Measurements from ENCODE around the gene CAPRIN2. TPM values are rescaled to one million over a fixed set of nuclear protein-coding genes. Genes with fewer than 3 reads are reported as not detected.

Gene CAPRIN2
- total RNA-seq, 4 donors from 2014 or later = 16.1 to 153 (median 28.1) TPM

DNA sequence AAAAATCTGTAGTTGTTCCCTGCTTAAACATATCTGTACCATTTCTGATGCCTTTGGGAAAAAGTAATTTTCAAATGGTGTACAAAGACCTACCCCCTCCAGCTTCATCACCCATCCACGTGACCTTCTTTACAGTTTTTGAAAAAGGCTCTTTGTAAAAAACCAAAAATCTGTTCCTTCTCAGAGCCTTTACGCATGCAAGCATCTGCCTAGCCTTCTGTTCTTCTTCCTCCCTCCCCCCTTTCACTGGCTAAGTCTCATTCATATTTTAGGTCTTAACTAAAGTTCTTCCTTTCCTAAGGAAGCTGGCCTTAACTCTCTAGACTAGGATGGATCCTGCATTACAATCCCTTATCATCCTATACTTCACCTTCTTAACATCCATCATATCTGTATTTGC lies 10.4 kb downstream of the CAPRIN2 start:
- Histone ChIP-seq H3K4me1 (no peaks in the 10 kb centered on the region), H3K27ac (no peak overlapping the region), H3K36me3 (peaks cover 0 to 8% (median 0%) of the 10 kb centered on the region in 3 donors), H3K9me3 (no peaks in the 10 kb centered on the region), H3K4me3 (no peak overlapping the region), H3K27me3 (no peaks in the 10 kb centered on the region)
- DNase-seq = no peak
- TF ChIP-seq, protein P1, sequence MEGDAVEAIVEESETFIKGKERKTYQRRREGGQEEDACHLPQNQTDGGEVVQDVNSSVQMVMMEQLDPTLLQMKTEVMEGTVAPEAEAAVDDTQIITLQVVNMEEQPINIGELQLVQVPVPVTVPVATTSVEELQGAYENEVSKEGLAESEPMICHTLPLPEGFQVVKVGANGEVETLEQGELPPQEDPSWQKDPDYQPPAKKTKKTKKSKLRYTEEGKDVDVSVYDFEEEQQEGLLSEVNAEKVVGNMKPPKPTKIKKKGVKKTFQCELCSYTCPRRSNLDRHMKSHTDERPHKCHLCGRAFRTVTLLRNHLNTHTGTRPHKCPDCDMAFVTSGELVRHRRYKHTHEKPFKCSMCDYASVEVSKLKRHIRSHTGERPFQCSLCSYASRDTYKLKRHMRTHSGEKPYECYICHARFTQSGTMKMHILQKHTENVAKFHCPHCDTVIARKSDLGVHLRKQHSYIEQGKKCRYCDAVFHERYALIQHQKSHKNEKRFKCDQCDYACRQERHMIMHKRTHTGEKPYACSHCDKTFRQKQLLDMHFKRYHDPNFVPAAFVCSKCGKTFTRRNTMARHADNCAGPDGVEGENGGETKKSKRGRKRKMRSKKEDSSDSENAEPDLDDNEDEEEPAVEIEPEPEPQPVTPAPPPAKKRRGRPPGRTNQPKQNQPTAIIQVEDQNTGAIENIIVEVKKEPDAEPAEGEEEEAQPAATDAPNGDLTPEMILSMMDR (IDR thresholded peaks at IDR 0.05) = no peak
- TF ChIP-seq POLR2A (IDR thresholded peaks at IDR 0.05) = no peak

DNA sequence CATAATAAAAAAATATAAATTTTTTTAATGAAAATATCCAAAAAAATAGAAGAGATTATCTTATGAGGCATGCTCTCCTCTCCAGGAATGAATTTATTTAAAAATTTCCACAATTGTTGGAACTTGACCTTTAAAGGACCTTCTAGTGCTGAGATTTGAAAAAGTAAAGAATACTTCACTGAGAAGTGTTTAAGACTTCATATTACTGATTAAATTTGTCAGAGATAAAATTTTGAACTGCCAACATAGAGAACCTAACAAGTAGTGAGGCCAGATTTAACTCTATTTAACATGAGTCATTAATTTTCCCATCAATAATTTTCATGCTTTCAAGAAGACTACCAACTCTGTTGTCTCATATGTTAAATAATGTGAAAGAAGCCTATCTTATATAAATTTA lies 14.5 kb downstream of the CAPRIN2 start:
- no peak for DNase-seq
- no peaks in the 10 kb centered on the region for H3K27me3 ChIP-seq
- no peaks in the 10 kb centered on the region for H3K9me3 ChIP-seq
- no peak overlapping the region for H3K27ac ChIP-seq
- H3K36me3 ChIP-seq = peaks cover 0 to 7% (median 0%) of the 10 kb centered on the region in 3 donors
- no peak for TF ChIP-seq POLR2A (IDR thresholded peaks at IDR 0.05)
- TF ChIP-seq, protein P1 (IDR thresholded peaks at IDR 0.05) = no peak
- no peak overlapping the region for H3K4me3 ChIP-seq
- no peaks in the 10 kb centered on the region for H3K4me1 ChIP-seq

DNA sequence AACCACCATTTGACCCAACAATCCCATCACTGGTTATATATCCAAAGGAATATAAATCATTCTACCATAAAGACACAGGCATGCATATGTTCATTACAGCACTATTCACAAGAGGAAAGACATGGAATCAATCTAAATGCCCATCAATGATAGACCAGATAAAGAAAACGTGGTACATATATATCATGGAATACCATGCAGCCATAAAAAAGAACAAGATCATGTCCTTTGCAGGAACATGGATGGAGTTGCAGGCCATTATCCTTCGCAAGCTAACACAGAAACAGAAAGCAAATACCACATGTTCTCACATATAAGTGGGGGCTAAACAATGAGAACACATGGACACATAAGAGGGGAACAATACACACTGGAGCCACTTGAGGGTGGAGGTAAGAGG lies 15.7 kb downstream of the CAPRIN2 start:
- Histone ChIP-seq H3K4me1 (no peaks in the 10 kb centered on the region), H3K4me3 (no peak overlapping the region), H3K27me3 (no peaks in the 10 kb centered on the region), H3K36me3 (peaks cover 0 to 7% (median 0%) of the 10 kb centered on the region in 3 donors), H3K9me3 (no peaks in the 10 kb centered on the region), H3K27ac (no peak overlapping the region)
- DNase-seq = no peak
- no peak for TF ChIP-seq POLR2A (IDR thresholded peaks at IDR 0.05)
- TF ChIP-seq, protein P1 (IDR thresholded peaks at IDR 0.05) = no peak

DNA sequence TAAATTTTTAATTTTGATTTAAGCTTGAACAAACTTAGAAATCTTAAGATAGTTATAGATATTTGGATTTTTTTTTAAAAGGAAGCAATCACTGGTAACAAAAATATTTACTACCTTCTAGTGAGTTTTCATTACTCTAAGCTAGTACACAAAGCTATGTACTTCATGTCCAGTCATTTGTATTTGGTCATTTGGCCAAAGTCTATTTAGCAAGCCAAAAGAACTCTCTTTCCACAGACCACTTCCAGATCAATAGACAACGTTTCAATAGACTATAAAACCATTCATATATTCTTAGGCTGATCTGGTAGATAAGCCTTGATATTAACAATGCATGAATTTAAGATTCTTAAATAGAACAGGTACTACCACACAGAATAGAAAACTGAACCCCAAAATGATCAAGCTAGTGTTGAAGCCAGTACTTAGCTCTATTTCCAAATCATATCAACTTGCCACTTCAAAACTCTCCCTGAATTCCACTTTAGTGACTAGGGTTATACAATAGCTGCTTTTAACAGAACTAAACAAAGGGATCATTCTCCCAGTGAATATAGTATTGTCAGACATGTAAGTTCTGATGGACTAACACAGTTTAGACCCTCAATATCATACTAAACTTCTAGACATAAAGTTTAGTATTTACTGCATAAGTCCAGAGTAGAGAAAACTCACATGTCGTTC lies 21.7 kb downstream of the CAPRIN2 start:
- Histone ChIP-seq H3K27ac (no peak overlapping the region), H3K4me1 (no peaks in the 10 kb centered on the region), H3K9me3 (no peaks in the 10 kb centered on the region), H3K4me3 (no peak overlapping the region), H3K27me3 (no peaks in the 10 kb centered on the region), H3K36me3 (peaks cover 0 to 7% (median 0%) of the 10 kb centered on the region in 3 donors)
- TF ChIP-seq, protein P1 (IDR thresholded peaks at IDR 0.05) = no peak
- TF ChIP-seq POLR2A (IDR thresholded peaks at IDR 0.05) = no peak
- DNase-seq = no peak

DNA sequence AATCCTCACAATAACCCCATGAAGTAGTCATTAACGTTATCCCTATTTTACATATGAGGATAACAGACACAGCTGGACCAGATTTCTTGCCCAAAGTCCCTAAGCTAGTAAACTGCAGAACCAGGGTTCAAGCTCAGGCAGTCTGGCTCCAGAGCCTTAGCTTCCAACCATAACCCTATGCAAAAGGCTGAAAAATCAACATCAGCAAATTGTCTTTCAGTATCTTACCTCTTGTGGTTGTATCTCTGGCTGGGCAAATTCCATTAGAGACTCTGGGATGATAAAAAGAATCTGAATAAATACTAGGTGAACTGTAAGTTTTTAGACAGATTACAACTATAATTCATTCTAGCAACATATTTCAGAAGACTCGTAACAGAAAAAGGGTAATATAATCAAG lies 24.7 kb downstream of the CAPRIN2 start:
- DNase-seq = no peak
- TF ChIP-seq POLR2A (IDR thresholded peaks at IDR 0.05) = no peak
- TF ChIP-seq, protein P1 (IDR thresholded peaks at IDR 0.05) = no peak
- no peaks in the 10 kb centered on the region for H3K9me3 ChIP-seq
- peaks cover 0 to 7% (median 0%) of the 10 kb centered on the region in 3 donors for H3K36me3 ChIP-seq
- no peaks in the 10 kb centered on the region for H3K27me3 ChIP-seq
- no peak overlapping the region for H3K4me3 ChIP-seq
- no peak overlapping the region for H3K27ac ChIP-seq
- H3K4me1 ChIP-seq = no peaks in the 10 kb centered on the region
